Skeletal muscle cell (primary cell): ENCODE data around the gene MRGPRF.
"Not testable (repeated sequence)": the region's sequence is repeated elsewhere in the genome, so short reads cannot be mapped to it uniquely, and the experiment has no call there.

ENCODE experiments used
- DNase-seq: peaks from one replicate; pipeline ENCODE4 v3.0.0-alpha.2; 2010; ENCODE audit warnings: low read depth
- H3K4me3 ChIP-seq: 2 replicates; pipeline ENCODE4 v1.5.1; 2011; ENCODE audit warnings: low read depth, mild to moderate bottlenecking, control low read depth, low read length, moderate library complexity

MRGPRF gene

DNA sequence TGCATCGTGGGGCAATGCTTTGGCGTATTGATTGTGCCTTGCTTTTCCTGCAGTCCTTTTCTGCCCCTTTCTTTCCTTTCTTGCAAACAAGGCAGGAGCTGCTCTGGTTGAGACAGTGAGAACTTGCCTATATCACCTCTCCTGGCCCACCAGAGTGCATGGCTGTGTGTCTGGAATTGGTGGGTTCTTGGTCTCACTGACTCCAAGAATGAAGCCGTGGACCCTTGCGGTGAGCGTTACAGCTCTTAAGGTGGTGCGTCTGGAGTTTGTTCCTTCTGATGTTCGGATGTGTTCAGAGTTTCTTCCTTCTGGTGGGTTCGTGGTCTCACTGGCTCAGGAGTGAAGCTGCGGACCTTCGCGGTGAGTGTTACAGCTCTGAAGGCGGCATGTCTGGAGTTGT lies 39.3 kb downstream of the MRGPRF start:
- not testable (repeated sequence) for DNase-seq, H3K4me3 ChIP-seq

DNA sequence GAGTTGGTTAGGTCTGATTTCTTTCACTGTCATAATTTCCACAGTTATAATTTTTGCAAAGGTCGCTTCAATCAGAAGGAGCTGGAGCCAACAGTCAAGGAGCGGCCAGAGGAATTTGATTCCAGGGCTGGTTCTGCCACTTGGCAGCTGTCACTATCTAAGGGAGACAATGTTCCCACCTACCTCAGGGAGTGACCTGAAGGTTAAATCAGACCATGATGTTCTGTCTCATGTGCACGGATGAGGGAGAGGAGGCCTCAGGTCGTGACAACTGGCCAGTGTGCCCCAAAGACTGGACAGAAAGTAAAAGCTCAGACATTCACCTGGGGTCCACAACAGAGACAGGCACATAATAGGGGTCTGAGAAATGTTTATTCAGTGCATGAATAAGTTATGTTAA lies 39.8 kb downstream of the MRGPRF start:
- H3K4me3 ChIP-seq = no peak overlapping the region
- no peak for DNase-seq

DNA sequence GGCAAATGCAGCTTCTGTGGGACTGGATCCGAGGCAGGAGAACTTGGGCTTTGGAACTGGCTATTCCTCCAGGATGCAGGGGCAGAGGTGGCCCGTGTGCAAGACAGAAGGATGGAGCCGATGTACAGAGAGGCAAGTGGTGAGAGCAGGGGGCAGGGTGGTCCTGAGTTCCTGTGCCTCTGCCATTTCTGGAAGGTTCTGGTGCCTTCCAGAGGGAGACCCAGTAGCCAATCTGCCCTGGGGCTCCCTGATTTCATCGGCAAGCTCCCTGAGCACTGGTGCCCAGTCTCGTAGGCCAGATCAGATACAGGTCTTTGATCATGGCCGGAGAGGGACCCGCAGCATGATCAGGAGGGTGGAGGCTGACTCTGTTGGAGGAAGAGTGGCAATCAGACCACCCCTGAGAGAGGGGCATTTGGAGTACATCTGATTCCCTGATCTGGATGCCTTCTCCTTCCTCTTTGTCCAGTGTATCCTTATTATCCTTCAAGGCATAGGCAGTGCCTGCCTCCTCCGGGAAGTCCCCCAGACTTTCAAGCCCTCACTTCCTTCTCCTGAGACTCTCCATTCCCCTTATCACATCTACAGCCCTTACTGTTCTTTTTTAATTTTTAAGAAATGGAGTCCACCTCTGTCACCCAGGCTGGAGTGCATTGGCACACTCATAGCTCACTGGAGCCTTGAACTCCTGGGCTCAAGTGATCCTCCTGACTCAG lies 42.0 kb downstream of the MRGPRF start:
- DNase-seq = no peak
- H3K4me3 ChIP-seq = no peak overlapping the region

DNA sequence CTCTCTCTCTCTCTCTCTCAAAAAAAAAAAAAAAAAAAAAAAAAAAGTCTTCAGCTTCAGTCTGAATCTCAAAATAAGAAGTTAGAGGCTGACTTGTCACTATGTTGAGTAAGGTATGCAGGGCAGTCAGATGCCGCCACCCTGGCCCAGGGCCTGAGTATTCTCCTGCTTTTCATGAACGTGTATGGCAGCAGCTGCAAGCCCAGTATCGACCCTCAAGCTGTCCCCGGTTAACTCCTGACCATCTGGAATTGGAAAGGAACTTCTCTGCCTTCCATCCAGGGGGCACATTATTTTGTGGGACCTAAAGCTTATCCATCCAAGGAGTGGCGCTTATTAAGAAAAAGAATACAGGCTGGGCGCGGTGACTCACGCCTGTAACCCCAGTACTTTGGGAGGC lies 43.7 kb downstream of the MRGPRF start:
- no peak overlapping the region for H3K4me3 ChIP-seq
- DNase-seq = no peak

DNA sequence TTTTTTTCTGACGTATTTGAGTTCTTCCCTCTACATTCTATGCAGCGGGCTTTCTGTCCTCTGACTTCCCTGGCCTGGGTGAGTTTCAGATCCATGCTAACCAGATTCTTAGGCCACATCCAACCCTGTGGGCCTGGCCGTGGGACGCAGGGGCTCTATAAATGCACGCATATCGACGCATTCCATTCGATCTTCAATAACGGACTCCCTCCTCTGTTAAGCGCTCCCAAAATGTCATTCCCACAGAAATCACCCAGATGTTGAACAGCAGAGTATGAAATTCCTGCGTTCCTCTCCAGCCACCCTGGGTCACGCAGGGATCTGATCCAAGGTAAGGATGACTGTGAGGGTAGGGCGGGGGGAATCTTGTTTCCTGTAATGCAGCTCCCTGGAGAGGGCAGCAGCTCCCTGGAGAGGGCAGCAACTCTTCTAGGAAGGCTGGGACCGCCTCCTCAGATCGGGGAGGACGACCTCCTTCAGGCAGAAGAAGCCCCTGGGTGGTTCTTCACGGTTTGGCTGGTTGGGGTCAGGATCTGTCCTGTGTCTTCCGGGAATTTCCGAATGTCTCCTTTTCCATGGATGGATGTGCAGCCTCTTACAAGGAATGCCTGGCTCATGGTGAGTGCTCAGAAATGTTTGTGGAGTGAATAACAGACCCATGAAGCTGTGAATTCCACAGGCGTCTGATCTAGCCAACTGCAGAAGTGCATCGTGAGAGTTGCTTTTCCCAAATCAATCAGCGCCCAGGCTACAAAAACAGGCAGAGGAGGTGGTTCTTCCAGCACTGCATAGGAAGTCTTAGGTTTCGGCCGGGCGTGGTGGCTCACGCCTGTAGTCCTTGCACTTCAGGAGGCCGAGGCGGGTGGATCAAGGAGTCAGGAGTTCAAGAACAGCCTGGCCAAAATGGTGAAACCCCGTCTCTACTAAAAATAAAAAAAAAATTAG lies 44.5 kb downstream of the MRGPRF start:
- no peak overlapping the region for H3K4me3 ChIP-seq
- no peak for DNase-seq

DNA sequence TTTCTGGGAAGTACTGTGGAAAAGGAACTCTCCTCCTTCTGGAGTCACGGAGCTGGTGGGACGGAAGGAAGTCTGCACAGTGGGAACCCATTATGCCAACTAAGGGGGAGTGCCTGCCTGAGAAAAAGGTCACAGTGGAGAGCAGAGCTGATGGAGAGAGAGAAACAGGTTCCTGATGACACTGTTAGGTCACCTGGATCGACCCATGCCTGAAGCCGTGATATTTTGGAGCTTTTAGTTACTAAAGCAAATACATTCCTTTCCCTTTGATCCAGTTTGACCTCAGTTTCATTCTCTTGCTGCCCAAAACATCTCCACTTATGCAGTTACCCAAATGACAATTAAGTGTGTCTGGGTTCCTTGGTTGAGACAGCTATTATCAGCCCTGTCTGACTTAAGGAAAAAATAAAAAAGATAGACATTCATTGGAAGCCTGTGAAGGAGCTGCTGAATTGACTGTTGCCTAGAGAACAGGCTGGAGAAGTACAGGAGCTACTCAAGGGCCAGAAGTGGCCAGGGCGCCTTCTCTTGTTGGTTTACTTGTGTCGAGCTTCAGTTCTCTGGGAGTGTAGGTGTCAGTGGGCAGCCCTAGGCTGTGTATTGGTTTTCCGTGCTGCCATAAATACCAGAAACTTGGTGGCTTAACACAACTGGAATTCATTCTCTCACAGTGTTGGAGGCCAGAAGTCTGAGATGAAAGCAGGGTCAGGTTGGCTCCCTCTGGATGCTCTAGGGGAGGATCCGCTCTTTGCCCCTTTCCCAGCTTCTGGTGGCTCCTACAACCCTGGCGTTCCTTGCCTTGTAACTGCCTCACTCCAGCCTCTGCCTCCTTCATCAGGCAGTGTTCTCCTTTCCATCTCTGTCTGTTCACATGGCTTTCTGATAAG lies 45.9 kb downstream of the MRGPRF start:
- DNase-seq = no peak
- no peak overlapping the region for H3K4me3 ChIP-seq

DNA sequence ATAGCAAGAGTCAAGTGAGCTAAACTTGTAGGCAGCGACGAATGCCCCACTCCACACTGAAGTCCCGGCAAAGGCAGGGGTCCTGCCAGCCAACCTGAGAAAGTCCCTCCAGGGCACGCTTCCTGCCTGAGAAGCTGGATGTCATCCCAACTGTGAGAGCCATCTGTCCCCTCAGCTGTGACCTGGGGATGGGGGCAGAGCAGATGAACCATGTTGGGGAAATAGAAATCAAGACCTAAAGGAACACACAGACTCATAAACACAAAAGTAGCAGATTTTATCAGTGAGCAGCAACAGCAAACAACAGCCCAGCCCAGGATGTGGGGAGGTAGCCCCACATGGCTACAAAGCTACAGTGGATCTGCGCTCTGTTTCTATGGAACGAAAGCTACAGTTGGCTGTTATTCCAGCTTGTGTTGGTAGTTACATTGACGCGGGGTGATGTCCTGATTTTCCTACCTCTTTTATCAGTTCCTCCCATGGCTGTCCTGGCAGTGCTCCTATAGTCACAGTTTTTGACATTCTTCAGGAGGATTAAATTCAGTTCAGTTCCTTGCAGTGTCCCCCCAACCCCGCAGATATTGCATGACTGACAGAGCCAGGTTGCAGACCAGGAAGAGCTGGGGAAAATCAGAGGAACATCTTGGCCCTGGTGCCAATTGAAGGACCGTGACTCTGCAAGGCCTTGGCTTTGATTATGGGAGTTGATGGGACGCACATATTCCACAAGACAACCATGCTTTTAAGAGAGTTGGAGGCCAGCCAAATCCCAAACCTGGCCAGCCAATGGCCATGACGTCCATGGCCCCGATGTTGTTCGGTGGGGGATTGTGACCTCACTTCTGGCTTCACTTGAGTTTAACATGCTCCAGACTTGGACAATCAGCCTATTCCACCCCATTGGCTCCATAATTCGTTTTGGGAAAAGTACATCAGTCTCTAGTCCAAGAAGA lies 46.9 kb downstream of the MRGPRF start:
- no peak overlapping the region for H3K4me3 ChIP-seq
- no peak for DNase-seq

DNA sequence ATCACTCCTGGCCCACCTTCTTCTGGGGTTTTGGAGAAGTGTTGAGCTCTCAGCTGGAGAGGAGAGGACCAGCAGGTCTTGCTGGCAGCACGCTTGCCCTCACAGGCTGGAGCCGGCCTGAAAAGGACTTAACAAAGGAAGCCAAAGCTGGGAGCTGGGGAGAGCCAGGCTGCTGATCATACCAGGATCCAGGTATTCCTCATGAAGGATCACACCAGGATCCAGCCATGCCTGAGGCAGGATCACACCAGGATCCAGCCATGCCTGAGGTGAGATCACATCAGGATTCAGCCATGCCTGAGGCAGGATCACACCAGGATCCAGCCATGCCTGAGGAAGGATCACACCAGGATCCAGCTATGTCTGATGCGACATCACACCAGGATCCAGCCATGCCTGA lies 49.3 kb downstream of the MRGPRF start:
- DNase-seq = no peak
- H3K4me3 ChIP-seq = no peak overlapping the region

DNA sequence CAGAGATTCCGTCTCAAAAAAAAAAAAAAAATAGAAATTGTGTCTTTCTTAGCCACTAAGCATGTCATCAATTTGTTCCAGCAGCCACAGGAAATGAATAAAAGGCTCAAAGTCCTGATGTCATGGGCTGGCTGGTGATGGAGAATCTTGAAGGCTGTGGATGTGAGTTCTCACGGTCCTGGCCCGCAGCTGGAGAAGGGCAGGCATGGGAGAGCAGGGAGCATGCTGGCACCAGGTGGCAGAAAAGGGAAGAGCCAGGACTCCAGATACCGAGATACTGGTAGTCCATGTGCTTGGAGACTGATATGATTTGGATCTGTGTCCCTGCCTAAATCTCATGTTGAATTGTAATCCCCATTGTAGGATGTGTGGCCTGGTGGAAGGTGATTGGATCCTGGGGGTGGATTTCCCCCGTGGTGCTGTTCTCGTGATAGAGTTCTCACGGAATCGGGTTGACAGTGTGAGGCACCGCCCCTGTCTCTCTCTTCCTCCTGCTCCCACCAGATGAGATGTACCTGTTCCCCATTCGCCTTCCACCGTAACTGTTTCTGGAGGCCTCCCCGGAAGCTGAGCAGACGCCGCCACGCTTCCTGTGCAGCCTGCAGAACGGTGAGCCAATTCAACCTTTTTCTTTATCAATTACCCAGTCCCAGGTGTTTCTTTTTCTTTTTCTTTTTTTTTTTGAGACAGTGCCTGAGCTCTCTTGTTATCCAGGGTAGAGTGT lies 50.4 kb downstream of the MRGPRF start:
- H3K4me3 ChIP-seq = no peak overlapping the region
- no peak for DNase-seq

DNA sequence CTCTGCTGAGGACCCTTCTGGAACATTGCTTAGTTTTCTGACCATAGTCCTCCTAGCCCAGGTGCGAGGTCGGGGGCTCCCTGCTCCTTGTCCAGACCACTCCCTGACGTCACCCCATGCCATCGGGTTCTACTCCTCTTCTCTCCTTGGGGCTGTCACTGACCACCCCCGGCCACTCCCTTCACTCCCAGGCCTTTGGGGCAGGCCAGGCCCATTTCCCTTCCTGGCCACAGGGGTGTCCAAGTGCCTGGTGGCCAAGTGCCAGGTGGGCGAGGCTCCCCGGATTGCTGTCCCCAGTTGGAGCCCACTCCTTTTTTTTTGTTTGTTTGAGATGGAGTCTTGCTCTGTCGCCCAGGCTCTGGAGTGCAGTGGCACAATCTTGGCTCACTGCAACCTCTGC lies 51.8 kb downstream of the MRGPRF start:
- no peak for DNase-seq
- H3K4me3 ChIP-seq = no peak overlapping the region

DNA sequence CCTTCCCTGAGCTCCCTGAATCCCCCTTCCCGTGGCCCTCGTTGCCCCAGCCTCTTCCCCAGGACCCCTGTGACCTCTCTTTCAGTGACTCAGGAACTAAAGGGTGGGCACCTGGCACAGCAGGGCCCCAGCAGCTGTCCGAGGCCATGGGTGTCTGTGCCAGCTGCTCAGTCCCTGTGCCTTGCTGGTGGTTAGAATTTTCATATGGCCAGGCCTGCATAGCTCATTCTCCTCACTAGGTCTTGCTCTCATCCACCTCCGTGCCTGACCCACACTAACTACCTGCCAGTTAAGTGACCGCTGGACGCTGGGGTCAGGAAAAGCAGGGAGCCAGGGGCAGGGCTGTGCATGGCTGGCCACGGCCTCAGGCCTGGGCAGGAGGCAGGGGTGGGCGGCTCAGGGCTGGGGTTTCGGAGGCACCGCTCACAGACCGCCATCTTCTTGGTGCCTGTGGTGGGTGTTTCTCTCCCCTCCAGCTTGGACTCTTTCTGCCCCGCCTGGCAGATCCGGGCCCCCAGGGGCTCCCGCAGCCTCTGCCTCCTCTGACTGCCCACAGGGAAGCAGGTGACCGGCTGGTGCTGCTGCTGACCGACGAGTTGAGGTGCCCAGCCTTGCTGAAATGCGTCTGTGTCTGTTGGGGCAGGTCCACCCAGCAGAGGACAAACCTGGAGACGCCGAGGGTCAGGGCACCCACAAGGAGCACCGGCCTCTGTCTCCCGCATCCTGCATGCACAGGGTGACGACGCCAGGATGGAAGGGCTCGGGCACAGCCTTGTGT lies 52.6 kb downstream of the MRGPRF start:
- H3K4me3 ChIP-seq = no peak overlapping the region
- DNase-seq = no peak

DNA sequence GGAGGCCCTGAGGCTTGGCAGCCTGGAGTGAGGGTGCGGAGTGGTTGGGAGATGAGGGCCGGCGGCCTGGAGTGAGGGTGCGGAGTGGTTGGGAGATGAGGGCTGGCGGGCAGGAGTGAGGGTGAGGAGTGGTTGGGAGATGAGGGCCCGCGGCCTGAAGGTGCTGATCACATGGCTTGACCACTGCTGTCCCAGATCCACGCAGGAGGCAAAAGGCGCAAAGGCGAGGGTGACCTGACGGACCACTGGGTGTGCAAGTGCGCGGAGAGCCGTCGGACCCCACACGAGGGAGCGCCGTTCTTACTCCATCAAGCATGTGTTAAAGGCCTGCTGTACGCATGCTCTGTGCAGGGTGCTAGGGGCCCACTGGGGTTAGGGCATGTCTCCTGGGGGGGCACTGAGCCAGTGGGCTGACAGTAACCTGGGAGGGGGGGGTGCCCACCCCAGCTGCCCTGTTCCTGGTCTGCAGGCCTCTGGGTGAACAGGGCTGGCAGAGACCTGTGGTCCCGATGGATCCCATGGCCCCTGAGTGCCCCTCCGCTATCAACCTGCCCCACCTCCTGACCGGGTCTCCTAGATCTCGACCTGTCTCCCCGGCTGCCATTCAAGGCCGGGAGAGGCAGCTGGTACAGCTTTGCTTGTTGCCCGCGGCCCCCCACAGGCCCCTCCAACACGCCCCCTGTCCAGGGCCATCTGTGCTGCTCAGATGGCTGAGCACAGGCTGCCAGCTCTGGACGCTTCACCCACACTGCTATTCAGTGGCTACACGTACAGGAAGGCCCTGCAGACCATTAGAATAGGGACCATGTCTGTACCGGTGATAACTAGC lies 53.4 kb downstream of the MRGPRF start:
- no peak overlapping the region for H3K4me3 ChIP-seq
- no peak for DNase-seq

DNA sequence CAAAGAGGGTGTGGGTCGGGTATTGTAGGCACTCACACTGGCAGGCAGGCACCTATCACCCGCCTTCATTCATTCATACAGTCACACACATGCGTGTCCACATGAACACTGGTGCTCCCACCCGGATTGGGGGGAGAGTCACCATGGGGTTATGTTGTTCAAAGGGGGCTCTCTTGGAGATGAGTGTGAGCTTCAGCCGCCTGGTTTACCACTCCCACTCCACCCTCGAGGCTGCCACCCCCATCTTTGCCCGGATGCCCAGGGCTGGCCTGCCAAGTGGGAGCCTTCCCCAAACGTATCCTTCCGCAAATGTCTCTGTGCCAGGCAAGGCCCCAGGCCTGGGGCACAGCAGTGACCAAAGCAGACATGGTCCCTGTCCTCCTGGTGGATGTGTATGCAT lies 54.8 kb downstream of the MRGPRF start:
- H3K4me3 ChIP-seq = no peak overlapping the region
- no peak for DNase-seq

DNA sequence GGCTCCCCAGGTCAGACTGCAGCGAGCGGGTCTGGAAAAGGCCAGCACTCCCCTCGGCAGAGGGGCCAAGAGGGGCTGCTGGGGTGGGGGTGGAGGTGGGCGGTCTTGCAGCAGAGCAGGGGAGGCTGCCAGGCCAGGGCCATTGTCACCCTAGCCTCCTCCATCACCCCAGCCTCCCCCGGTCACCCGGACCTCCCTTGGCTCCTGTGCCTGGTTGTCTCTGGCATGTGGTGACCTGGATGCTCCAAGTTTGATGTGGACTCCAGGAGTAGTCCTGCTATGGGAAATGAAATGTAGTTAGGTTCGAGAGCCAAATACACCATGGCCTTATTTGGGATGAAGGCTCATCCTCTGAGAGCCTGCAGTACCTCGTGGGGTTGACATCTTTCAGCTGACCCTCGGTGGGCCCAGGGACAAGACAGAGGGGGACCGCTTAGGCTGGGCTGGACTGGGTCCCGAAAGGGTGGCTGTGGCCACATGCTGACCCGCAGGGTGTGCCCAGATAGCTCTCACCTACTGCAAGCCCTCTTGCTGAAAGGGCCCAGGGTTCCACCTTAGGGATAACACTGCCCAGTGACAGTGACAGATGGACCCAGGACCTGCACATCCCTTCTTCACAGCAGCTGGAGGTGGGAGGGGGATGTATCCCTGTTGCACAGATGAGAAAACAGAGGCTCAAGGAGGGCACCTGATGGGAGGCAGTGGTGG lies 56.3 kb downstream of the MRGPRF start:
- no peak for DNase-seq
- no peak overlapping the region for H3K4me3 ChIP-seq

DNA sequence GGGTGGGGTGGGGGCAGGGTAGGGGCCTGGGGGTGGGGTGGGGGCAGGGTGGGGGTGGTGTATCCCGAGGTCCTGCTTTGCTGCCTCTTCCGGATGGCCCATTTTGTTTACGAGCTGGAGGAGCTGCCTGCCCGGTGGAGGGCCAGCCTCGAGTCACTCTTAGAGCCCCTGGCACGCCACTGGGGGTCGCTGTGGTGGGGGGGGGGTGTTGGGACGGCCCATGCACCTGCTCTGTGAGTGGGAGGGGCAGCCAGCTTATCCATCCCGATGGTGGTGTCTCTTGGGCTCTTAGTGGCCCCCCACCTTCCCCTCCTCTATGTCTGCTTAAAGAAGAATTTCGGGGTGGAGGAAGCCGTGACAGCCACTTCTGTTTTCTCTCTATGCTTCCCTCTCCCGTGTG lies 56.9 kb downstream of the MRGPRF start:
- DNase-seq = no peak
- no peak overlapping the region for H3K4me3 ChIP-seq

DNA sequence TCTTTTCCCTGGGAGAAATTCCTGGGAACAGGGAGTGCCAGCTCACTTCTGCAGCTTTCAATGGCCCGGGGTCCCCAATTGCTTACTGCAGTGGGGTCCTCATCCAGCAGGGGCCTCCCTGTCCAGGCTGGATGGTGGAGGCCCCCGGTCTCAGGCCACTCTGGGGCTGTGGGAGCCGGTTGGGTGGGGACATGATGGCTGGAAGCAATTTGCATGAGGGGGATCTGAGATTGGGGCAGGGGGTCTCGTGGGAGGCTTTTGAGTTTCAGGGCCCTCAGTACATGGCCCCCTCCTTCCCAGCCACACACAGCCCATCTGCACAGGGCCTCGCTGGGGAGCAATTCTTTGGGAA lies 57.5 kb downstream of the MRGPRF start:
- no peak overlapping the region for H3K4me3 ChIP-seq
- DNase-seq = no peak
